ENCODE measurements around the gene TEX54. TPM values are rescaled to one million over a fixed set of nuclear protein-coding genes. Genes with fewer than 3 reads are reported as not detected.

TEX54 gene
- total RNA-seq, 4 donors from 2014 or later: not detected

GRCh38 chr11:62787005-62787759, 45.5 kb downstream of the TEX54 start, which contains the start of gene TMEM179B:
TSS of gene TMEM179B (plus strand) at chr11:62787402. CDS start at chr11:62787432, 30 bp downstream.
- no peaks in the 10 kb centered on the region for H3K9me3 ChIP-seq
- H3K4me1 ChIP-seq: peaks cover 19 to 47% (median 37%) of the 10 kb centered on the region in 4 donors
- TF ChIP-seq, protein P1, sequence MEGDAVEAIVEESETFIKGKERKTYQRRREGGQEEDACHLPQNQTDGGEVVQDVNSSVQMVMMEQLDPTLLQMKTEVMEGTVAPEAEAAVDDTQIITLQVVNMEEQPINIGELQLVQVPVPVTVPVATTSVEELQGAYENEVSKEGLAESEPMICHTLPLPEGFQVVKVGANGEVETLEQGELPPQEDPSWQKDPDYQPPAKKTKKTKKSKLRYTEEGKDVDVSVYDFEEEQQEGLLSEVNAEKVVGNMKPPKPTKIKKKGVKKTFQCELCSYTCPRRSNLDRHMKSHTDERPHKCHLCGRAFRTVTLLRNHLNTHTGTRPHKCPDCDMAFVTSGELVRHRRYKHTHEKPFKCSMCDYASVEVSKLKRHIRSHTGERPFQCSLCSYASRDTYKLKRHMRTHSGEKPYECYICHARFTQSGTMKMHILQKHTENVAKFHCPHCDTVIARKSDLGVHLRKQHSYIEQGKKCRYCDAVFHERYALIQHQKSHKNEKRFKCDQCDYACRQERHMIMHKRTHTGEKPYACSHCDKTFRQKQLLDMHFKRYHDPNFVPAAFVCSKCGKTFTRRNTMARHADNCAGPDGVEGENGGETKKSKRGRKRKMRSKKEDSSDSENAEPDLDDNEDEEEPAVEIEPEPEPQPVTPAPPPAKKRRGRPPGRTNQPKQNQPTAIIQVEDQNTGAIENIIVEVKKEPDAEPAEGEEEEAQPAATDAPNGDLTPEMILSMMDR (IDR thresholded peaks at IDR 0.05): peak in 4 of 5 experiments; percentile 6 to 51 (median 34)
- peak; percentile 99 to 100 (median 100) for TF ChIP-seq POLR2AphosphoS5 (IDR thresholded peaks at IDR 0.05)
- TF ChIP-seq EP300 (IDR thresholded peaks at IDR 0.05; ENCODE audit: low read depth): no peak
- TF ChIP-seq POLR2A (IDR thresholded peaks at IDR 0.05): peak; percentile 99
- H3K27me3 ChIP-seq: no peaks in the 10 kb centered on the region
- H3K4me3 ChIP-seq: peak within 1 kb of the TSS; percentile 71 to 100 (median 96)
- H3K27ac ChIP-seq: peak within 1 kb of the TSS; percentile 96 to 100 (median 99)
- peaks cover 0 to 9% (median 1%) of the 10 kb centered on the region in 4 donors for H3K36me3 ChIP-seq
- in situ Hi-C loops (cut with MboI; ENCODE audit: low pct_ligation_motif_present in 1 of 4, low pct_unique_long_range_greater_than_20kb in 1 of 4, low sequenced_read_pairs in 3 of 4): loop anchor here in 3 of 4 donors (5.0 to 10.0 kb wide), 2 partner anchors 75 to 78 kb away; no protein-coding TSS in a partner anchor
- DNase-seq: peak; percentile 99
- intact Hi-C loops (cut with DNase I; ENCODE audit: low total_unique reads): loop anchor here (2.0 kb wide), 1 partner anchor 78 kb away; no protein-coding TSS in a partner anchor
- 0% methylated on average over 67 of the region's 88 CpGs; no CpG with 5 or more reads in 1 of the 2 donors for WGBS, 2 donors (ENCODE audit: low coverage in 1 of 2)

DNA sequence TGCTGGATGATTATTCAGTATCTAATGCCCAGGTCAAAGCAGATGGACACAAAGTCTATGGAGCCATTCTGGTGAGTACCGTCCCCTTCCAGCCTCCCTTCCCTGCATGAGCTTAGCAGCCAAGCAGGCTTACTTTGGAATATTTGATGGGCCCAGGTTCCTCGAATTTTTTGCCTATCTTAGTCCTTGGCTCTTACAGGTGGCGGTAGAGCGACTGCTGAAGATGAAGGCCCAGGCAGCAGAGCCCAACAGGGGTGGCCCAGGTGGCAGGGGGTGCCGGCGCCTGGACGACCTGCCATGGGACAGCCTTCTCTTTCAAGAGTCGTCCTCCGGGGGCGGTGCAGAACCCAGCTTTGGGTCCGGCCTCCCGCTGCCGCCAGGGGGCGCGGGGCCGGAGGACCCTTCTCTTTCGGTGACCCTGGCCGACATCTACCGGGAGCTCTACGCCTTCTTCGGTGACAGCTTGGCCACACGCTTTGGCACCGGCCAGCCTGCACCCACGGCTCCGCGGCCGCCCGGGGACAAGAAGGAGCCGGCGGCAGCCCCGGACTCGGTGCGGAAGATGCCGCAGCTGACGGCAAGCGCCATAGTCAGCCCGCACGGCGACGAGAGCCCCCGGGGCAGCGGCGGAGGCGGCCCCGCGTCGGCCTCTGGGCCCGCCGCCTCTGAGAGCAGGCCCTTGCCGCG, 46.2 kb downstream of the TEX54 start:
- Histone ChIP-seq H3K4me3 (peak overlapping the region; percentile 71 to 100 (median 96)), H3K27me3 (no peaks in the 10 kb centered on the region), H3K4me1 (peaks cover 17 to 45% (median 35%) of the 10 kb centered on the region in 4 donors), H3K36me3 (peaks cover 0 to 9% (median 1%) of the 10 kb centered on the region in 4 donors), H3K9me3 (no peaks in the 10 kb centered on the region), H3K27ac (peak overlapping the region; percentile 96 to 100 (median 99))
- in situ Hi-C loops (cut with MboI; ENCODE audit: low pct_ligation_motif_present in 1 of 4, low pct_unique_long_range_greater_than_20kb in 1 of 4, low sequenced_read_pairs in 3 of 4) (loop anchor here in 3 of 4 donors (5.0 to 10.0 kb wide), 2 partner anchors 76 to 78 kb away; no protein-coding TSS in a partner anchor), intact Hi-C loops (cut with DNase I; ENCODE audit: low total_unique reads) (loop anchor here (1.0 to 2.0 kb wide), 2 partner anchors 72 to 78 kb away; no protein-coding TSS in a partner anchor)
- peak; percentile 93 for DNase-seq
- TF ChIP-seq, protein P1 (IDR thresholded peaks at IDR 0.05): peak; percentile 96 to 98 (median 98)
- TF ChIP-seq POLR2A (IDR thresholded peaks at IDR 0.05) (no peak), POLR2AphosphoS5 (IDR thresholded peaks at IDR 0.05) (peak in 2 of 3 donors; percentile 51 to 61)
- 2% methylated on average over 38 of the region's 51 CpGs; no CpG with 5 or more reads in 1 of the 2 donors for WGBS, 2 donors (ENCODE audit: low coverage in 1 of 2)

DNA sequence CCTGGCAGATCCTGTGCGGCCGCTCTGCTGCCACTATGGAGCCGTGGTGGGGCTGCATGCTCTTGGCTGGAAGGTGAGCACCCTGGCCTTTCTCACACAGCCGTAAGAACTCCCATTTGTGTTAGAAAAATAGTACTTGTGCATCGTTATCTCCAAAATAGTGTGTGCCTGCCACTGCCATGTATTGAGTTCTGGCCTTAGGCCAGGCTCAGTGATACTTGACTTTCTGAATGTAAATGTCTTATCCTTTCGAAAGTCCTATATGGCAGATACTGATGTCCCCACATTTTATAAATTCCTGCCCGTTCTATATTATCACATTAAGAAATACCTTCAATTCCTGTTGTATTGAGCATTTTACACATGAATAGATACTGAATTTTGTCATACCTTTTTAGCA, 49.9 kb downstream of the TEX54 start:
- Histone ChIP-seq H3K27me3 (no peaks in the 10 kb centered on the region), H3K9me3 (no peaks in the 10 kb centered on the region), H3K4me1 (peaks cover 8 to 11% (median 9%) of the 10 kb centered on the region in 4 donors), H3K4me3 (no peak overlapping the region), H3K27ac (no peak overlapping the region), H3K36me3 (peaks cover 0 to 5% (median 1%) of the 10 kb centered on the region in 4 donors)
- in situ Hi-C loops (cut with MboI; ENCODE audit: low pct_ligation_motif_present in 1 of 4, low pct_unique_long_range_greater_than_20kb in 1 of 4, low sequenced_read_pairs in 3 of 4): loop anchor here in 1 of 4 donors (10.0 kb wide), 1 partner anchor 82 kb away; no protein-coding TSS in a partner anchor
- intact Hi-C loops (cut with DNase I; ENCODE audit: low total_unique reads): no loop called here
- WGBS, 2 donors (ENCODE audit: low coverage in 1 of 2): 98% methylated on average over 7 of the region's 7 CpGs; no CpG with 5 or more reads in 1 of the 2 donors
- TF ChIP-seq POLR2A (IDR thresholded peaks at IDR 0.05) (no peak), EP300 (IDR thresholded peaks at IDR 0.05; ENCODE audit: low read depth) (no peak)
- TF ChIP-seq, protein P1 (IDR thresholded peaks at IDR 0.05): no peak
- DNase-seq: no peak

Small RNA genes within 50 kb of the gene (small RNA-seq; reads per million reads assigned to genes)
- 0.12 to 0.42 (median 0.23) reads per million in 4 donors for gene MIR6514
- gene RF00099: 0 reads per million in 4 donors
- 0 reads per million in 4 donors for gene RNU6-118P
- gene SNORD22: 0 reads per million in 4 donors
- gene SNORD26: 0 reads per million in 4 donors
- 0 reads per million in 4 donors for gene SNORD27
- gene SNORD28: 0 reads per million in 4 donors
- gene SNORD30: 1,367 to 2,070 (median 1,561) reads per million in 4 donors

Other genes starting within 250 kb of the TEX54 start
- 10 to 100 TPM in 2 of 4 donors, 1 to 10 TPM in 2; 6.0 to 12.4 (median 9.8) TPM for gene TUT1, start 241.3 kb downstream of the TEX54 start, total RNA-seq
- gene MTA2, start 231.0 kb downstream of the TEX54 start, total RNA-seq: 10 to 100 TPM; 42.0 to 80.1 (median 62.1) TPM
- gene EML3, start 220.1 kb downstream of the TEX54 start, total RNA-seq: 10 to 100 TPM; 35.0 to 61.1 (median 44.9) TPM
- 1 to 10 TPM in 2 of 4 donors, not detected in 2; 5.3 to 5.6 TPM for gene ROM1, start 219.6 kb downstream of the TEX54 start, total RNA-seq
- 10 to 100 TPM; 28.0 to 47.4 (median 40.8) TPM for gene B3GAT3, start 210.9 kb downstream of the TEX54 start, total RNA-seq
- gene GANAB, start 186.2 kb downstream of the TEX54 start, total RNA-seq: 100 to 1,000 TPM in 3 of 4 donors, 10 to 100 TPM in 1; 60.2 to 129 (median 120) TPM
- 10 to 100 TPM; 10.3 to 37.0 (median 18.4) TPM for gene INTS5, start 179.5 kb downstream of the TEX54 start, total RNA-seq
- 10 to 100 TPM; 12.5 to 53.7 (median 37.7) TPM for gene C11orf98, start 167.6 kb downstream of the TEX54 start, total RNA-seq
- 10 to 100 TPM in 1 of 4 donors, 1 to 10 TPM in 1, not detected in 2; 6.0 to 17.0 TPM for gene CSKMT, start 167.5 kb downstream of the TEX54 start, total RNA-seq
- gene UQCC3, start 161.2 kb downstream of the TEX54 start, total RNA-seq: 10 to 100 TPM in 3 of 4 donors, 1 to 10 TPM in 1; 6.4 to 26.2 (median 15.3) TPM
- 10 to 100 TPM in 2 of 4 donors, 1 to 10 TPM in 2; 7.5 to 16.1 (median 10.1) TPM for gene LBHD1, start 160.6 kb downstream of the TEX54 start, total RNA-seq
- gene UBXN1, start 153.8 kb downstream of the TEX54 start, total RNA-seq: 100 to 1,000 TPM; 129 to 219 (median 142) TPM
- gene LRRN4CL, start 143.3 kb downstream of the TEX54 start, total RNA-seq: 10 to 100 TPM in 1 of 4 donors, 1 to 10 TPM in 3; 8.2 to 24.7 (median 9.0) TPM
- gene BSCL2, start 125.4 kb downstream of the TEX54 start, total RNA-seq: 100 to 1,000 TPM in 1 of 4 donors, 10 to 100 TPM in 3; 61.7 to 155 (median 75.7) TPM
- under 1 TPM in 1 of 4 donors, not detected in 3; 0.64 TPM for gene GNG3, start 125.2 kb downstream of the TEX54 start, total RNA-seq
- 100 to 1,000 TPM in 1 of 4 donors, 10 to 100 TPM in 3; 21.8 to 116 (median 59.6) TPM for gene HNRNPUL2, start 105.4 kb downstream of the TEX54 start, total RNA-seq
- 10 to 100 TPM in 3 of 4 donors, 1 to 10 TPM in 1; 6.7 to 27.0 (median 17.0) TPM for gene TTC9C, start 104.4 kb downstream of the TEX54 start, total RNA-seq
- 10 to 100 TPM in 3 of 4 donors, 1 to 10 TPM in 1; 8.4 to 20.9 (median 14.0) TPM for gene ZBTB3, start 78.7 kb downstream of the TEX54 start, total RNA-seq
- 10 to 100 TPM in 2 of 4 donors, 1 to 10 TPM in 2; 1.2 to 28.5 (median 14.1) TPM for gene POLR2G, start 71.3 kb downstream of the TEX54 start, total RNA-seq
- gene TAF6L, start 61.4 kb downstream of the TEX54 start, total RNA-seq: 100 to 1,000 TPM in 1 of 4 donors, 10 to 100 TPM in 3; 18.9 to 234 (median 22.8) TPM
- 100 to 1,000 TPM in 2 of 4 donors, 10 to 100 TPM in 2; 65.9 to 112 (median 89.8) TPM for gene TMEM179B, start 45.4 kb downstream of the TEX54 start, total RNA-seq
- gene TMEM223, start 40.8 kb downstream of the TEX54 start, total RNA-seq: 10 to 100 TPM; 10.1 to 42.1 (median 29.6) TPM
- gene NXF1, start 27.4 kb downstream of the TEX54 start, total RNA-seq: 100 to 1,000 TPM in 1 of 4 donors, 10 to 100 TPM in 3; 38.2 to 134 (median 60.0) TPM
- gene STX5, start 790 bp downstream of the TEX54 start, total RNA-seq: 10 to 100 TPM; 15.3 to 62.5 (median 30.2) TPM
- gene WDR74, start 6.7 kb upstream of the TEX54 start, total RNA-seq: 10 to 100 TPM; 25.3 to 37.8 (median 27.6) TPM
- 100 to 1,000 TPM in 3 of 4 donors, 10 to 100 TPM in 1; 32.4 to 163 (median 129) TPM for gene SLC3A2, start 48.1 kb upstream of the TEX54 start, total RNA-seq
- gene CHRM1, start 88.5 kb upstream of the TEX54 start, total RNA-seq: under 1 TPM in 2 of 4 donors, not detected in 2; 0.32 to 0.41 TPM
- not detected for gene SLC22A6, start 152.1 kb upstream of the TEX54 start, total RNA-seq
- not detected for gene SLC22A8, start 183.0 kb upstream of the TEX54 start, total RNA-seq